Neural crest cell (in vitro differentiated cells): ENCODE data around the gene ITGAX. TPM values are rescaled to one million over a fixed set of nuclear protein-coding genes. Genes with fewer than 3 reads are reported as not detected.

Experiments
- DNase-seq: peaks from one replicate; pipeline ENCODE4 v3.0.0; 2021; ENCODE audit warnings: low read depth, mixed read lengths, low spot score
- H3K27ac Mint-ChIP-seq: one replicate; pipeline ENCODE4 v1.8.0; 2021; ENCODE audit warnings: mild to moderate bottlenecking, mixed read lengths; ENCODE audit not compliant: unreplicated experiment
- H3K27me3 Mint-ChIP-seq: 2 replicates; pipeline ENCODE4 v1.8.0; 2021; ENCODE audit warnings: low read depth, mild to moderate bottlenecking, mixed read lengths
- H3K36me3 Mint-ChIP-seq: 2 replicates; pipeline ENCODE4 v1.8.0; 2021; ENCODE audit warnings: low read depth, mild to moderate bottlenecking, mixed read lengths
- H3K4me1 Mint-ChIP-seq: 2 replicates; pipeline ENCODE4 v1.8.0; 2021; ENCODE audit warnings: mixed read lengths
- H3K4me3 Mint-ChIP-seq: one replicate; pipeline ENCODE4 v1.8.0; 2021; ENCODE audit warnings: mild to moderate bottlenecking, mixed read lengths
- H3K9me3 Mint-ChIP-seq: 2 replicates; pipeline ENCODE4 v1.8.0; 2021; ENCODE audit warnings: mixed read lengths
- CTCF ChIP-seq: fragments of 200-600 bp; sonication (generic); conservative IDR thresholded peaks from 2 replicates; pipeline ENCODE4 v1.5.0; 2021; ENCODE audit warnings: antibody characterized with exemption, mild to moderate bottlenecking
- total RNA-seq: library from RNA; stranded (reverse); gene quantifications from 2 replicates; pipeline ENCODE4 v1.2.1, GENCODE V29; 2021

Gene ITGAX
- total RNA-seq, 1 donor from 2014 or later = not detected

DNA sequence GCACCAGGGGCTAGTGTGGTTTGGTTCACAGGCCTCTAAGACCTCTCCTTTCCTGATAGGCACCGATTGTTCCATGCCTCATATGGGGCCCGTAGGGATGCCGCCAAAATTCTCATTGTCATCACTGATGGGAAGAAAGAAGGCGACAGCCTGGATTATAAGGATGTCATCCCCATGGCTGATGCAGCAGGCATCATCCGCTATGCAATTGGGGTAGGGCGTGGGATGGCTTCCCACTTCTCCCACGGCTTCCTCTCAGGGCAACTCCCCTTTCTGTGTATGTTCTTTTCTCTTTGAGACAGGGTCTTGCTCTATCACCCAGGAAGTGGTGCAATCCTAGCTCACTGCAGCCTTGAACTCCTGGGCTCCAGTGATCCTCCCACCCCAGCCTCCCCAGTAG is 5.3 kb downstream of the ITGAX start:
- H3K4me1 Mint-ChIP-seq = no peaks in the 10 kb centered on the region
- no peak overlapping the region for H3K27ac Mint-ChIP-seq
- no peak for DNase-seq
- H3K36me3 Mint-ChIP-seq = no peaks in the 10 kb centered on the region
- H3K27me3 Mint-ChIP-seq = peaks cover 6% of the 10 kb centered on the region
- TF ChIP-seq CTCF = no peak
- no peaks in the 10 kb centered on the region for H3K9me3 Mint-ChIP-seq
- no peak overlapping the region for H3K4me3 Mint-ChIP-seq

- Mint-ChIP-seq H3K27ac (no peak overlapping the region), H3K27me3 (peaks cover 7% of the 10 kb centered on the region), H3K36me3 (no peaks in the 10 kb centered on the region), H3K4me1 (no peaks in the 10 kb centered on the region), H3K9me3 (no peaks in the 10 kb centered on the region), H3K4me3 (no peak overlapping the region)
- no peak for DNase-seq
- no peak for TF ChIP-seq CTCF
Measured at GRCh38 chr16:31361201-31362110, 6.5 kb downstream of the ITGAX start.

DNA sequence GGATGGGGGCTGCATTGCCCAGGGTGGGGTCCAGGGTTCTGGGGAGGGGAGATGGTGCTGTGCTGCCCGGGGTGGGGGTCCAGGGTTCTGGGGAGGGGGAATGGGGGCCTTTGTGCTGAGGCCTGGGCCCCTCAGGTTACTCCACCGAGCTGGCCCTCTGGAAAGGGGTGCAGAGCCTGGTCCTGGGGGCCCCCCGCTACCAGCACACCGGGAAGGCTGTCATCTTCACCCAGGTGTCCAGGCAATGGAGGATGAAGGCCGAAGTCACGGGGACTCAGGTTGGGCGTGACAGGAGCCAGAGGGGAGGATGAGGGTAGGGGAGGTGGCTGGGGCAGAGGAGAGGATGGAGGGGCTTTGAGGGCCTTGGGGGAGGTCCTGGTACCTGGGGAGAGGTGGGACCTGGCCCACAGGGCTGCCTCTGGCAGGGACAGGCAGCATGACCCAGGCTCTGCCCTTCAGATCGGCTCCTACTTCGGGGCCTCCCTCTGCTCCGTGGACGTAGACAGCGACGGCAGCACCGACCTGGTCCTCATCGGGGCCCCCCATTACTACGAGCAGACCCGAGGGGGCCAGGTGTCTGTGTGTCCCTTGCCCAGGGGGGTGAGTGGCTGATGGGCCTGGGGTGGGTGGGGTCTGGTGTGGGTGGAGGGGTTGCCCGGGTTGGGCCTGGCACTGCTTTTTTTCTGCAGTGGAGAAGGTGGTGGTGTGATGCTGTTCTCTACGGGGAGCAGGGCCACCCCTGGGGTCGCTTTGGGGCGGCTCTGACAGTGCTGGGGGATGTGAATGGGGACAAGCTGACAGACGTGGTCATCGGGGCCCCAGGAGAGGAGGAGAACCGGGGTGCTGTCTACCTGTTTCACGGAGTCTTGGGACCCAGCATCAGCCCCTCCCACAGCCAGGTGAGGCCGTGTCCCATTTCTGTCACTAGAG is 7.8 kb downstream of the ITGAX start:
- H3K4me3 Mint-ChIP-seq = no peak overlapping the region
- H3K27me3 Mint-ChIP-seq = peaks cover 7% of the 10 kb centered on the region

GRCh38 chr16:31363721-31364120 is 8.7 kb downstream of the ITGAX start:
- H3K9me3 Mint-ChIP-seq = no peaks in the 10 kb centered on the region

More for the DNA sequence above, 7.8 kb downstream of the ITGAX start:
- no peaks in the 10 kb centered on the region for H3K9me3 Mint-ChIP-seq
- H3K36me3 Mint-ChIP-seq = no peaks in the 10 kb centered on the region
- DNase-seq = no peak
- H3K4me1 Mint-ChIP-seq = no peaks in the 10 kb centered on the region
- H3K27ac Mint-ChIP-seq = no peak overlapping the region
- TF ChIP-seq CTCF = no peak

More at GRCh38 chr16:31363721-31364120, 8.7 kb downstream of the ITGAX start:
- H3K27ac Mint-ChIP-seq = no peak overlapping the region
- H3K36me3 Mint-ChIP-seq = no peaks in the 10 kb centered on the region
- DNase-seq = no peak
- no peaks in the 10 kb centered on the region for H3K4me1 Mint-ChIP-seq
- no peak overlapping the region for H3K4me3 Mint-ChIP-seq
- peaks cover 7% of the 10 kb centered on the region for H3K27me3 Mint-ChIP-seq
- TF ChIP-seq CTCF = no peak
